Uterus (tissue), 4 donors: ENCODE measurements around the gene ZNF892. TPM values are rescaled to one million over a fixed set of nuclear protein-coding genes. Genes with fewer than 3 reads are reported as not detected.
A peak's percentile ranks its signal among the peaks of the same experiment; 100 is the strongest.

Experiments
- DNase-seq, 2 donors: peaks; one replicate each; pipeline ENCODE4 v3.0.0-alpha.2; 2019 to 2020
- H3K27ac ChIP-seq, 2 donors: fragments of 200-600 bp; sonication (generic); 1 replicate in 1 of 2; 2 replicates in 1 of 2; pipeline ENCODE4 v1.5.1; 2016 to 2018
- H3K27me3 ChIP-seq, 2 donors: fragments of 200-600 bp; sonication (generic); one replicate each; pipeline ENCODE4 v1.5.1; 2018 to 2019; ENCODE audit warnings: control low read depth in 1 of 2
- H3K36me3 ChIP-seq, 2 donors: fragments of 200-600 bp; sonication (generic); one replicate each; pipeline ENCODE4 v1.5.1; 2019; ENCODE audit warnings: control low read depth in 1 of 2
- H3K4me1 ChIP-seq, 2 donors: fragments of 200-600 bp; sonication (generic); one replicate each; pipeline ENCODE4 v1.5.1; 2018 to 2019; ENCODE audit warnings: control low read depth in 1 of 2
- H3K4me3 ChIP-seq, 2 donors: fragments of 200-600 bp; sonication (generic); 1 replicate in 1 of 2; 2 replicates in 1 of 2; pipeline ENCODE4 v1.5.1; 2018 to 2019; ENCODE audit warnings: mild to moderate bottlenecking in 1 of 2
- H3K9me3 ChIP-seq, 2 donors: fragments of 200-600 bp; sonication (generic); one replicate each; pipeline ENCODE4 v1.5.1; 2019; ENCODE audit warnings: control low read depth in 1 of 2
- CTCF ChIP-seq, 4 experiments: fragments of 200-600 bp in 2 of 4; fragments of 450-650 bp in 2 of 4; sonication (generic) in 2 of 4; IDR thresholded peaks; one replicate each; pipeline ENCODE4 v1.5.1; 2016 to 2019; ENCODE audit warnings: antibody characterized with exemption in 4 of 4, mild to moderate bottlenecking in 2 of 4, moderate library complexity in 1 of 4
- POLR2A ChIP-seq, 2 donors: fragments of 450-650 bp; IDR thresholded peaks; one replicate each; pipeline ENCODE4 v1.6.1; 2016; ENCODE audit warnings: antibody characterized with exemption in 2 of 2, mild to moderate bottlenecking in 1 of 2, moderate library complexity in 1 of 2
- intact Hi-C: fragments of 100-400 bp; cut with DNase I; formaldehyde crosslinking; loops from one replicate; pipeline ENCODE4 v1.15.1; 2023; ENCODE audit warnings: low total_unique reads
- total RNA-seq, 4 donors: library from RNA; depleted of rRNA in 3 of 4; stranded (reverse); fragments of >200 nt in 3 of 4; gene quantifications; one replicate each; pipeline versions ENCODE4 v1.1.0 to v1.2.4, GENCODE V29; 2014 to 2023
- donor health status: DM: yes; HTN: yes; CAD: no.

The ZNF892 gene
- total RNA-seq, result 10 to 100 TPM in 2 of 4 donors, 1 to 10 TPM in 1, under 1 TPM in 1; 0.88 to 19.6 (median 6.9) TPM

DNA sequence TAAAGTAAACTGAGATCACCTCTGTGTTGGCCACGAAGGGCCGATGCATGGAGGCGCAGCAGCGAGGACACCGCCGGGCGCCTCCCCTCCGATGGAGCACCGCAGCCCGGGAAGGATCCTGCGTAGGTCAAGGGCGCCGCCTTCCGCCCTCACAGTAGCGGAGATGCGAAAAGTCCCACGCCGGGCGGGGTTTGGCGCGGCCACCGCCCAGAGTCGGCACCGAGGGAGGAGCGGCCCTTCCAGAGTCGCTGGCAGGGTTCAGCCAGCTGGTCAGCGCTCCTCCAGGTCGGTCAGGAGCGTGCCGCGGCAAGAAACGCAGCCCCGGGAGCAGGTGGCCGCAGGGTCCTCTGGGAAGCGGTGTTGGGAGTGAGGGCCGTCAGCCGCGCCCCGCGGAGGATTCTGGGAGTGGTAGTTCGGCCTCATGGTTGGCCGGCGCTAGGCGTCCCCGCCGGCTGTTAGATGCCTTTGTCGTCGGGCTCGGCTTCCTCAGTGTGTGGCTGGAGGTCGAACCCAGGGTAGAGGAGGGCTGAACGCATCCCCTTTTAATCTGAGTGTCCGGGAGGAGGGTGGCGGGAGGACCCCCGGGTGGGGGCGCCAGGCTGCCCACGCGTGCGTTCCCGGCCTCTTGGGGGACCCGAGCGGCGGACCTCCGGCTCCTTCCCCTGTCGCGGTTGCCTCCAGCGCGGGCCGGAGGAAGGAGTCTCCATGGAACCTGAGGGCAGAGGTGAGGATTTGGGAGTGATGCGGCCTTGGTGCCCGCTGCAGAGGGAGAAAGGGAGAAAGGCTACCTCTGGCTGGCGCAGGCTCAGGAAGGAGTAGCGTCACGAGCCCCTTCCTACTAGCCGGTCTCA, at the start of gene ZNF892:
Gene ZNF892, plus strand, starts transcription at position 411 of the 851 bp plus-strand sequence. Its CDS starts 295 bp downstream, at position 706.
- Histone ChIP-seq H3K9me3 (peaks cover 0 to 4% of the 10 kb centered on the region in 2 donors), H3K4me1 (peaks cover 0 to 5% of the 10 kb centered on the region in 2 donors), H3K27ac (peak within 1 kb of the TSS; percentile 89 to 93), H3K36me3 (no peaks in the 10 kb centered on the region), H3K27me3 (no peaks in the 10 kb centered on the region), H3K4me3 (peak within 1 kb of the TSS; percentile 67 to 94)
- DNase-seq, result peak; percentile 89 to 91
- peak; percentile 46 to 56 (median 51) for TF ChIP-seq CTCF (IDR thresholded peaks at IDR 0.05)
- peak; percentile 36 to 62 for TF ChIP-seq POLR2A (IDR thresholded peaks at IDR 0.05)
- intact Hi-C loops, result no loop called here

GRCh38 chr2:95158441-95158840, 48.9 kb upstream of the ZNF892 start:
- H3K36me3 ChIP-seq, result no peaks in the 10 kb centered on the region
- no peaks in the 10 kb centered on the region for H3K9me3 ChIP-seq
- H3K27ac ChIP-seq, result peak overlapping the region; percentile 88 to 91
- no peaks in the 10 kb centered on the region for H3K27me3 ChIP-seq
- DNase-seq, result no peak
- H3K4me3 ChIP-seq, result peak overlapping the region; percentile 77 to 85
- peaks cover 0 to 3% of the 10 kb centered on the region in 2 donors for H3K4me1 ChIP-seq
- TF ChIP-seq POLR2A (IDR thresholded peaks at IDR 0.05) (no peak), CTCF (IDR thresholded peaks at IDR 0.05) (no peak)
- intact Hi-C loops, result no loop called here

DNA sequence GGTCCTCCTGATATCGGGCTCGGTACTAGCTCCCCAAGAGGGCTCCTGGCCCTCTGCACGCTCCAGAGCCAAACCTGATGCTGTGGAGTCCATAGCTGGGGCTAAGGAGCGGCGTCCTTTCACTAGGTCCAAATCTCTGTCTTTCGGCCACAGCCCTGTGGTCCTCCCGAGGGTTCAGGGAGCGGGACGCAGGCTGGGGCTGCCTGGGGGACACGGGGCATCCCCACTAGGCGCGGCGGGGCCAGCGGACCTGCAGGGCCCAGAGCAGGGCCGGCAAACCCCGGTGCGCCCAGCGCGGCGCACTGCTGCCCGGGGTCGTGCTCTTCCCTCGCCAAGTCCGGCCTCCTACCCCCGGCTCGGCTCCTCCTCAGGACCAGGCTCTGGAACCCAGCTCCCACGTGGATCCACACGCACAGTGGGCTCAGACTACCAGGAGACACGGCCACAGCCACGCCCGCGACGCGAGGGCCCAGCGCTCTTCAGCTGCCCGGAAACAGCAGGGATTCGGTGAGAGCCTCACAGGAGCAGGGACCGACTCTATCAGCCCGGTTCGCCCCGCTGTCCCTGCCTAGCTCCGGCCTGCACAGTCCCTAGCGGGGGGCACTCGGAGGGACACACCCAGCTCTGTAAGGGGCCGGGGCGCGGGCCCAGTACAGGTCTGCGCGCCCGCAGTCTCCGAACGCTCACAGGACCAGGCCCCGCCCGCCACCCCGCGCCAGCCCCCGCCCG, 48.3 kb upstream of the ZNF892 start:
- Histone ChIP-seq H3K9me3 (no peaks in the 10 kb centered on the region), H3K36me3 (no peaks in the 10 kb centered on the region), H3K27ac (peak overlapping the region; percentile 88 to 91), H3K4me1 (peaks cover 0 to 3% of the 10 kb centered on the region in 2 donors), H3K4me3 (peak overlapping the region; percentile 77 to 85), H3K27me3 (no peaks in the 10 kb centered on the region)
- intact Hi-C loops, result no loop called here
- peak; percentile 42 to 57 for DNase-seq
- TF ChIP-seq POLR2A (IDR thresholded peaks at IDR 0.05) (no peak), CTCF (IDR thresholded peaks at IDR 0.05) (no peak)

GRCh38 chr2:95159690-95160449, 47.5 kb upstream of the ZNF892 start, which contains the start of gene ZNF514:
ZNF514 (minus strand) TSS chr2:95159848; CDS start chr2:95153253, 6,595 bp downstream.
- peak; percentile 75 to 81 for DNase-seq
- no peaks in the 10 kb centered on the region for H3K27me3 ChIP-seq
- no peaks in the 10 kb centered on the region for H3K36me3 ChIP-seq
- TF ChIP-seq POLR2A (IDR thresholded peaks at IDR 0.05) (peak in 1 of 2 donors; percentile 10), CTCF (IDR thresholded peaks at IDR 0.05) (no peak)
- H3K4me1 ChIP-seq, result peaks cover 0 to 3% of the 10 kb centered on the region in 2 donors
- H3K9me3 ChIP-seq, result no peaks in the 10 kb centered on the region
- intact Hi-C loops, result no loop called here
- peak within 1 kb of the TSS; percentile 88 to 92 for H3K27ac ChIP-seq
- H3K4me3 ChIP-seq, result peak within 1 kb of the TSS; percentile 77 to 85
